Stimulated activated CD4-positive, alpha-beta T cell treated with anti-CD3 and anti-CD28 coated beads, TNF-alpha, amount 100 ng/mL, for 48 hours (primary cell): Measurements from ENCODE around the gene CPSF7.

ENCODE experiments used
- DNase-seq, 3 donors: peaks; one replicate each; pipeline ENCODE4 v3.0.0-alpha.2; 2020; ENCODE audit warnings: low read depth in 3 of 3

Gene CPSF7

DNA sequence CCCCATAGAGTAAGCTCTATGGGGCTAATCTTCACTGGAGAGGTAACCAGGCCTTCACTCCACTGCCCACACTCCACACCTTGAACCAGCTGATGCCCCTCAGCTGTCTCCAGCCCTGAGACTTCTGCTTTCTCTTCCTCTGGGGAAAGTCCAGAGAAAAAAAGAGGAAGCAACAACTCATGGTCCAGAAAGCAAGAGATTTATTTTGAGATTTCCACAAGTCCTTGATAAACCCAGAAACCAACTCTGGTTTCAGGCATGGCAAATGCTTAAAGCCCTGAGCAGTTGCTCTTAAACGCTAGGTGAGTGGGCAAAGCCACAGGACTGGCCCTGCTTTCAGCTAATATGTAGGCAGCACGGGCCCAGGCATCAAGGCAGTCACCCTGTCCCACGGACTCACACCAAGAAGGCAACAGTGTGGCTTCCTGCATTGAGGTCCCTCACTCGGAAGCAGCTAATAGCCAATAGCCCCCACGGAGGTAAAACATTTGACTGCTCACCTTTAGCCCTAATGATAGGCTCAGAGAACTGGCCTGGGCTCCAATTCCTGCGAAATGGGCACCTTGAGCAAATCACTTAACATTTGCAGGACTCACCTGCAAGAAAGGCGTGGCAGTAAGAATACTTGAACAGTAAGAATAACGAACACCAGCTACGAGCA, 72.4 kb downstream of the CPSF7 start:
- DNase-seq, result no peak

- no peak for DNase-seq
These were observed 73.1 kb downstream of the CPSF7 start for GRCh38 chr11:61356706-61357105.

- no peak for DNase-seq
These were observed 75.6 kb downstream of the CPSF7 start for GRCh38 chr11:61354208-61354607.

GRCh38 chr11:61353131-61354067, 76.4 kb downstream of the CPSF7 start:
- DNase-seq, result no peak
